Endothelial cell of umbilical vein (primary cell): Measurements from ENCODE around the gene SPNS2. TPM values are rescaled to one million over a fixed set of nuclear protein-coding genes. Genes with fewer than 3 reads are reported as not detected.

Experiments used
- BruUV-seq: library from RNA; stranded (reverse); fragments of 400-500 nt; replicated peaks from 2 replicates; lab custom pipeline; 2021; lab: Mats Ljungman, UMichigan
- CTCF ChIA-PET: fragments of 300-600, 350-600 bp; sonication (Branson Sonifier 250); formaldehyde crosslinking; loops from one replicate; lab custom pipeline; 2021; ENCODE audit warnings: antibody characterized with exemption, inconsistent platforms; lab: Charles Lee
- POLR2A ChIA-PET: fragments of 300-600, 350-600 bp; sonication (Branson Sonifier 250); formaldehyde crosslinking; loops from one replicate; lab custom pipeline; 2021; ENCODE audit warnings: antibody characterized with exemption, inconsistent platforms; lab: Charles Lee
- DNase-seq: peaks from one replicate; pipeline ENCODE4 v3.0.0-alpha.2; 2011; ENCODE audit warnings: low read depth, low spot score
- FAIRE-seq: peaks from 2 replicates; lab custom pipeline; 2011; peaks lifted over from hg19 to GRCh38; lab: Jason Lieb, UNC
- H2AFZ ChIP-seq: 2 replicates; pipeline ENCODE4 v1.6.0; 2012; ENCODE audit warnings: low read depth, low read length, control low read depth, inconsistent platforms
- H3K27ac ChIP-seq: 2 replicates; pipeline ENCODE4 v1.5.1; 2011; ENCODE audit warnings: low read depth, mild to moderate bottlenecking, control low read depth, low read length, moderate library complexity; ENCODE audit not compliant: insufficient read depth
- H3K27me3 ChIP-seq, 2 experiments: 2 replicates each; pipeline versions ENCODE4 v1.6.0 to v1.6.1; 2011; ENCODE audit warnings: low read length in 2 of 2, mixed read lengths in 1 of 2; ENCODE audit not compliant: control insufficient read depth in 2 of 2, insufficient read depth in 2 of 2
- H3K36me3 ChIP-seq, 2 experiments: 2 replicates in 1 of 2; 3 replicates in 1 of 2; pipeline ENCODE4 v1.5.1; 2011; ENCODE audit warnings: low read length in 2 of 2, mild to moderate bottlenecking in 1 of 2, moderate library complexity in 1 of 2; ENCODE audit not compliant: control insufficient read depth in 2 of 2, insufficient read depth in 2 of 2; ENCODE audit errors: extremely low read depth in 1 of 2
- H3K4me1 ChIP-seq: 3 replicates; pipeline ENCODE4 v1.5.1; 2011; ENCODE audit warnings: mild to moderate bottlenecking, low read length; ENCODE audit not compliant: control insufficient read depth, insufficient read depth; ENCODE audit errors: extremely low read depth
- H3K4me2 ChIP-seq: 2 replicates; pipeline ENCODE4 v1.6.1; 2011; ENCODE audit warnings: low read length, control low read depth, mixed read lengths; ENCODE audit not compliant: insufficient read depth
- H3K4me3 ChIP-seq, 3 experiments: fragments of 200-600 bp in 1 of 3; sonication (generic), shearing (Covaris generic) in 1 of 3; replicated peaks in 1 of 3; 2 replicates each; pipeline ENCODE4 v1.5.1; 2011 to 2016; ENCODE audit warnings: control low read depth in 3 of 3, low read length in 3 of 3, mild to moderate bottlenecking in 2 of 3, inconsistent platforms in 1 of 3, low read depth in 1 of 3, moderate library complexity in 1 of 3; ENCODE audit not compliant: insufficient read depth in 1 of 3
- H3K79me2 ChIP-seq: 2 replicates; pipeline ENCODE4 v1.6.0; 2012; ENCODE audit warnings: low read length, inconsistent platforms; ENCODE audit not compliant: control insufficient read depth, insufficient read depth
- H3K9ac ChIP-seq: replicated peaks from 2 replicates; pipeline ENCODE3; 2011; ENCODE audit warnings: low read length, control low read depth; ENCODE audit not compliant: insufficient read depth; ENCODE audit errors: extremely low read depth
- H3K9me1 ChIP-seq: replicated peaks from 3 replicates; pipeline ENCODE4 v1.6.0; 2011; ENCODE audit warnings: mild to moderate bottlenecking, low read length; ENCODE audit not compliant: control insufficient read depth, insufficient read depth; ENCODE audit errors: extremely low read depth
- H3K9me3 ChIP-seq: replicated peaks from 2 replicates; pipeline ENCODE4 v1.5.1; 2012; ENCODE audit warnings: low read length, inconsistent platforms; ENCODE audit not compliant: control insufficient read depth, insufficient read depth
- H4K20me1 ChIP-seq: replicated peaks from 2 replicates; pipeline ENCODE3; 2011; ENCODE audit warnings: mild to moderate bottlenecking, low read length; ENCODE audit not compliant: control insufficient read depth, insufficient read depth; ENCODE audit errors: extremely low read depth
- CTCF ChIP-seq, 2 donors: IDR thresholded peaks; 1 replicate in 1 of 2; 2 replicates in 1 of 2; pipeline ENCODE4 v1.5.1; 2011; ENCODE audit warnings: low read length in 2 of 2, mild to moderate bottlenecking in 2 of 2, moderate library complexity in 2 of 2, control low read depth in 1 of 2, inconsistent platforms in 1 of 2, low read depth in 1 of 2; ENCODE audit not compliant: insufficient read depth in 1 of 2; ENCODE audit errors: extremely low read depth in 1 of 2
- EZH2 ChIP-seq: IDR thresholded peaks from 2 replicates; pipeline ENCODE4 v1.6.1; 2012; ENCODE audit warnings: borderline replicate concordance, low read depth, mild to moderate bottlenecking, moderate library complexity, low read length, inconsistent platforms; ENCODE audit not compliant: severe bottlenecking
- FOS ChIP-seq: IDR thresholded peaks from 2 replicates; pipeline ENCODE4 v1.6.1; 2011; ENCODE audit warnings: mild to moderate bottlenecking, low read length, moderate library complexity, borderline replicate concordance; ENCODE audit not compliant: insufficient read depth
- GATA2 ChIP-seq: IDR thresholded peaks from 2 replicates; pipeline ENCODE4 v1.7.0; 2011; ENCODE audit warnings: low read depth, mild to moderate bottlenecking, moderate library complexity, mixed read lengths, low read length; ENCODE audit not compliant: insufficient read length, insufficient read depth
- JUN ChIP-seq: IDR thresholded peaks from 2 replicates; pipeline ENCODE4 v1.6.1; 2011; ENCODE audit warnings: borderline replicate concordance, low read depth; ENCODE audit not compliant: insufficient read length, insufficient read depth
- MAX ChIP-seq: IDR thresholded peaks from 2 replicates; pipeline ENCODE4 v1.6.1; 2011; ENCODE audit not compliant: insufficient read depth, insufficient read length
- MYC ChIP-seq: IDR thresholded peaks from one replicate; pipeline ENCODE4 v1.6.1; 2011; ENCODE audit warnings: mild to moderate bottlenecking, low read depth, low read length
- POLR2A ChIP-seq: IDR thresholded peaks from 2 replicates; pipeline ENCODE4 v1.6.1; 2012; ENCODE audit warnings: low read depth, mild to moderate bottlenecking, control low read depth, low read length
- POLR2AphosphoS5 ChIP-seq: IDR thresholded peaks from 2 replicates; pipeline ENCODE4 v1.6.1; 2012; ENCODE audit warnings: low read depth, mild to moderate bottlenecking, control low read depth, low read length, moderate library complexity; ENCODE audit not compliant: insufficient read depth
- dilution Hi-C: fragments of 300-500 bp; cut with MboI; formaldehyde crosslinking; loops from one replicate; pipeline ENCODE4 v1.15.0; 2019; ENCODE audit warnings: low sequenced_read_pairs; ENCODE audit not compliant: extremely low pct_ligation_motif_present
- intact Hi-C: fragments of 100-400 bp; cut with micrococcal nuclease; formaldehyde crosslinking; loops from one replicate; pipeline ENCODE4 v1.10.0; 2022
- polyA plus RNA-seq, 4 experiments: library from polyadenylated mRNA; depleted of rRNA in 3 of 4; stranded (reverse) in 3 of 4; unstranded in 1 of 4; fragments of >200 nt; gene quantifications; 2 replicates each; pipeline versions ENCODE4 v1.2.1 to v1.2.3, GENCODE V29; 2011 to 2012; ENCODE audit warnings: missing spikeins in 1 of 4
- total RNA-seq: library from RNA; stranded (reverse); gene quantifications from 2 replicates; pipeline ENCODE4 v1.2.3, GENCODE V29; 2021

The SPNS2 gene
- total and polyA plus RNA-seq, 2 donors (not counting 3 experiments of a cell fraction or from before 2014, with no cell fraction given) = 70.2 to 77.3 TPM

GRCh38 chr17:4513113-4514032 lies 14.7 kb downstream of the SPNS2 start:
- FAIRE-seq = no peak
- no peak overlapping the region for H2AFZ ChIP-seq
- H4K20me1 ChIP-seq = no peaks in the 10 kb centered on the region
- no peak for DNase-seq
- no peak overlapping the region for H3K4me2 ChIP-seq
- no peak for TF ChIP-seq POLR2AphosphoS5
- no peak for TF ChIP-seq MAX
- TF ChIP-seq CTCF (IDR thresholded peaks at IDR 0.05; ENCODE audit: extremely low read depth in 1 of 2, insufficient read depth in 1 of 2, low read depth in 1 of 2, low read length in 2 of 2) = no peak
- no peak for TF ChIP-seq FOS
- no peak for TF ChIP-seq EZH2
- TF ChIP-seq MYC = no peak
- no peak for TF ChIP-seq POLR2A
- TF ChIP-seq JUN = no peak
- TF ChIP-seq GATA2 = no peak
- ChIA-PET POLR2A (no interaction called here), CTCF (interaction anchor here (2.1 kb wide), 1 partner anchor 9 kb away, joined by 6 read pairs; no protein-coding TSS in a partner anchor)
- BruUV-seq = no TSS peak
- H3K9me3 ChIP-seq = no peaks in the 10 kb centered on the region
- H3K9ac ChIP-seq = no peak overlapping the region
- no peak overlapping the region for H3K4me3 ChIP-seq
- peaks cover 0 to 19% of the 10 kb centered on the region in 2 experiments for H3K36me3 ChIP-seq
- intact Hi-C loops = no loop called here
- no peaks in the 10 kb centered on the region for H3K9me1 ChIP-seq
- dilution Hi-C loops = no loop called here
- no peak overlapping the region for H3K27ac ChIP-seq
- no peaks in the 10 kb centered on the region for H3K27me3 ChIP-seq
- peaks cover 7% of the 10 kb centered on the region for H3K4me1 ChIP-seq
- H3K79me2 ChIP-seq = peaks cover 1% of the 10 kb centered on the region
